Measurements from ENCODE around the gene TTBK2. TPM values are rescaled to one million over a fixed set of nuclear protein-coding genes. Genes with fewer than 3 reads are reported as not detected.

Gene TTBK2
- total RNA-seq, 5 donors from 2014 or later (not counting 1 experiment from before 2014, with no cell fraction given) = 26.2 to 30.7 (median 26.9) TPM

GRCh38 chr15:42800731-42801474, 119.7 kb downstream of the TTBK2 start:
- H3K9me3 Mint-ChIP-seq = no peaks in the 10 kb centered on the region
- ChIA-PET POLR2A (interaction anchor here in 1 of 2 donors (0.5 kb wide), 1 partner anchor 41 kb away, joined by 3 read pairs; no protein-coding TSS in a partner anchor), CTCF (interaction anchor here (0.7 to 1.5 kb wide), 3 partner anchors 11 to 127 kb away, joined by 3 to 4 read pairs (median 4); no protein-coding TSS in a partner anchor)
- Histone ChIP-seq H3K9me3 (no peaks in the 10 kb centered on the region), H3K27me3 (replicated peaks in 1 of 2; ENCODE audit: control insufficient read depth in 2 of 2, extremely low read depth in 1 of 2, insufficient read depth in 2 of 2, low read length in 1 of 2) (no peaks in the 10 kb centered on the region), H3K36me3 (ENCODE audit: control insufficient read depth in 2 of 2, extremely low read depth in 1 of 2, insufficient read depth in 1 of 2, low read length in 1 of 2) (peaks cover 10 to 21% of the 10 kb centered on the region in 2 donors), H3K4me3 (ENCODE audit: control insufficient read depth in 1 of 2, extremely low read depth in 1 of 2, low read length in 1 of 2) (no peak overlapping the region), H3K4me1 (ENCODE audit: control insufficient read depth in 1 of 2, extremely low read depth in 1 of 2, insufficient read depth in 2 of 2, low read length in 2 of 2) (no peaks in the 10 kb centered on the region), H3K27ac (ENCODE audit: low read length) (no peak overlapping the region)
- 96% methylated on average over 19 of the region's 22 CpGs for WGBS (ENCODE audit: insufficient coverage)
- H3K4me3 Mint-ChIP-seq = no peak overlapping the region
- no peaks in the 10 kb centered on the region for H3K27me3 Mint-ChIP-seq
- no peak for ATAC-seq (replicated peaks in 1 of 4)
- peaks cover 42% of the 10 kb centered on the region for H3K36me3 Mint-ChIP-seq
- DNase-seq = peak in 1 of 35 experiments; percentile 7
- no peak overlapping the region for H3K27ac Mint-ChIP-seq
- H3K4me1 Mint-ChIP-seq = peaks cover 9 to 12% (median 10%) of the 10 kb centered on the region in 3 donors

GRCh38 chr15:42798802-42799201, 121.8 kb downstream of the TTBK2 start:
- CTCF ChIA-PET = no interaction called here
- H3K4me1 ChIP-seq (ENCODE audit: control insufficient read depth in 1 of 2, extremely low read depth in 1 of 2, insufficient read depth in 2 of 2, low read length in 2 of 2) = no peaks in the 10 kb centered on the region
- H3K27ac Mint-ChIP-seq = no peak overlapping the region

GRCh38 chr15:42796955-42797782, 123.4 kb downstream of the TTBK2 start:
- ATAC-seq (replicated peaks in 1 of 4) (no peak), DNase-seq (no peak)
- ChIA-PET CTCF (no interaction called here), POLR2A (no interaction called here)
- Mint-ChIP-seq H3K27me3 (no peaks in the 10 kb centered on the region), H3K9me3 (no peaks in the 10 kb centered on the region), H3K27ac (no peak overlapping the region), H3K4me1 (peaks cover 9 to 13% (median 11%) of the 10 kb centered on the region in 3 donors), H3K36me3 (peaks cover 44% of the 10 kb centered on the region), H3K4me3 (no peak overlapping the region)
- no peaks in the 10 kb centered on the region for H3K4me1 ChIP-seq (ENCODE audit: control insufficient read depth in 1 of 2, extremely low read depth in 1 of 2, insufficient read depth in 2 of 2, low read length in 2 of 2)
- no peaks in the 10 kb centered on the region for H3K9me3 ChIP-seq
- WGBS (ENCODE audit: insufficient coverage) = 90% methylated on average over 3 of the region's 5 CpGs
- peaks cover 4 to 16% of the 10 kb centered on the region in 2 donors for H3K36me3 ChIP-seq (ENCODE audit: control insufficient read depth in 2 of 2, extremely low read depth in 1 of 2, insufficient read depth in 1 of 2, low read length in 1 of 2)
- no peaks in the 10 kb centered on the region for H3K27me3 ChIP-seq (replicated peaks in 1 of 2; ENCODE audit: control insufficient read depth in 2 of 2, extremely low read depth in 1 of 2, insufficient read depth in 2 of 2, low read length in 1 of 2)
- no peak overlapping the region for H3K27ac ChIP-seq (ENCODE audit: low read length)
- no peak overlapping the region for H3K4me3 ChIP-seq (ENCODE audit: control insufficient read depth in 1 of 2, extremely low read depth in 1 of 2, low read length in 1 of 2)

More at GRCh38 chr15:42798802-42799201, 121.8 kb downstream of the TTBK2 start:
- Histone ChIP-seq H3K27me3 (replicated peaks in 1 of 2; ENCODE audit: control insufficient read depth in 2 of 2, extremely low read depth in 1 of 2, insufficient read depth in 2 of 2, low read length in 1 of 2) (no peaks in the 10 kb centered on the region), H3K27ac (ENCODE audit: low read length) (no peak overlapping the region), H3K9me3 (no peaks in the 10 kb centered on the region), H3K36me3 (ENCODE audit: control insufficient read depth in 2 of 2, extremely low read depth in 1 of 2, insufficient read depth in 1 of 2, low read length in 1 of 2) (peaks cover 10 to 21% of the 10 kb centered on the region in 2 donors), H3K4me3 (ENCODE audit: control insufficient read depth in 1 of 2, extremely low read depth in 1 of 2, low read length in 1 of 2) (no peak overlapping the region)
- no peak for DNase-seq
- 97% methylated on average over 6 of the region's 11 CpGs for WGBS (ENCODE audit: insufficient coverage)
- H3K27me3 Mint-ChIP-seq = no peaks in the 10 kb centered on the region
- ATAC-seq (replicated peaks in 1 of 4) = no peak
- H3K4me1 Mint-ChIP-seq = peaks cover 9 to 13% (median 11%) of the 10 kb centered on the region in 3 donors
- H3K36me3 Mint-ChIP-seq = peaks cover 45% of the 10 kb centered on the region
- no peak overlapping the region for H3K4me3 Mint-ChIP-seq
- POLR2A ChIA-PET = no interaction called here
- H3K9me3 Mint-ChIP-seq = no peaks in the 10 kb centered on the region

- no peak overlapping the region for H3K27ac Mint-ChIP-seq
- H3K4me1 Mint-ChIP-seq = no peaks in the 10 kb centered on the region
- no peaks in the 10 kb centered on the region for H3K27me3 Mint-ChIP-seq
- POLR2A ChIA-PET = no interaction called here
- Histone ChIP-seq H3K4me1 (ENCODE audit: control insufficient read depth in 1 of 2, extremely low read depth in 1 of 2, insufficient read depth in 2 of 2, low read length in 2 of 2) (no peaks in the 10 kb centered on the region), H3K36me3 (ENCODE audit: control insufficient read depth in 2 of 2, extremely low read depth in 1 of 2, insufficient read depth in 1 of 2, low read length in 1 of 2) (peaks cover 0 to 13% of the 10 kb centered on the region in 2 donors), H3K4me3 (ENCODE audit: control insufficient read depth in 1 of 2, extremely low read depth in 1 of 2, low read length in 1 of 2) (no peak overlapping the region), H3K27me3 (replicated peaks in 1 of 2; ENCODE audit: control insufficient read depth in 2 of 2, extremely low read depth in 1 of 2, insufficient read depth in 2 of 2, low read length in 1 of 2) (no peaks in the 10 kb centered on the region), H3K9me3 (no peaks in the 10 kb centered on the region), H3K27ac (ENCODE audit: low read length) (no peak overlapping the region)
- CTCF ChIA-PET = no interaction called here
- ATAC-seq (replicated peaks in 1 of 4) (no peak), DNase-seq (no peak)
- H3K36me3 Mint-ChIP-seq = peaks cover 25% of the 10 kb centered on the region
- no peak overlapping the region for H3K4me3 Mint-ChIP-seq
- H3K9me3 Mint-ChIP-seq = no peaks in the 10 kb centered on the region
Observed at GRCh38 chr15:42788725-42789124, 131.9 kb downstream of the TTBK2 start.

- H3K36me3 Mint-ChIP-seq = peaks cover 27% of the 10 kb centered on the region
- no peak overlapping the region for H3K4me3 ChIP-seq (ENCODE audit: control insufficient read depth in 1 of 2, extremely low read depth in 1 of 2, low read length in 1 of 2)
- H3K4me1 Mint-ChIP-seq = no peaks in the 10 kb centered on the region
- no peaks in the 10 kb centered on the region for H3K4me1 ChIP-seq (ENCODE audit: control insufficient read depth in 1 of 2, extremely low read depth in 1 of 2, insufficient read depth in 2 of 2, low read length in 2 of 2)
- POLR2A ChIA-PET = no interaction called here
- no peak overlapping the region for H3K27ac ChIP-seq (ENCODE audit: low read length)
- DNase-seq (no peak), ATAC-seq (replicated peaks in 1 of 4) (no peak)
- H3K9me3 ChIP-seq = no peaks in the 10 kb centered on the region
- H3K27ac Mint-ChIP-seq = no peak overlapping the region
- no peaks in the 10 kb centered on the region for H3K27me3 ChIP-seq (replicated peaks in 1 of 2; ENCODE audit: control insufficient read depth in 2 of 2, extremely low read depth in 1 of 2, insufficient read depth in 2 of 2, low read length in 1 of 2)
- H3K4me3 Mint-ChIP-seq = no peak overlapping the region
- no peaks in the 10 kb centered on the region for H3K9me3 Mint-ChIP-seq
- 100% methylated on average over 2 of the region's 5 CpGs for WGBS (ENCODE audit: insufficient coverage)
- peaks cover 0 to 20% of the 10 kb centered on the region in 2 donors for H3K36me3 ChIP-seq (ENCODE audit: control insufficient read depth in 2 of 2, extremely low read depth in 1 of 2, insufficient read depth in 1 of 2, low read length in 1 of 2)
- no peaks in the 10 kb centered on the region for H3K27me3 Mint-ChIP-seq
- CTCF ChIA-PET = no interaction called here
Observed at GRCh38 chr15:42786978-42787377, 133.6 kb downstream of the TTBK2 start.

GRCh38 chr15:42785569-42785968, 135.0 kb downstream of the TTBK2 start:
- Histone ChIP-seq H3K27me3 (replicated peaks in 1 of 2; ENCODE audit: control insufficient read depth in 2 of 2, extremely low read depth in 1 of 2, insufficient read depth in 2 of 2, low read length in 1 of 2) (no peaks in the 10 kb centered on the region), H3K4me1 (ENCODE audit: control insufficient read depth in 1 of 2, extremely low read depth in 1 of 2, insufficient read depth in 2 of 2, low read length in 2 of 2) (no peaks in the 10 kb centered on the region), H3K36me3 (ENCODE audit: control insufficient read depth in 2 of 2, extremely low read depth in 1 of 2, insufficient read depth in 1 of 2, low read length in 1 of 2) (peaks cover 0 to 19% of the 10 kb centered on the region in 2 donors), H3K4me3 (ENCODE audit: control insufficient read depth in 1 of 2, extremely low read depth in 1 of 2, low read length in 1 of 2) (no peak overlapping the region), H3K27ac (ENCODE audit: low read length) (no peak overlapping the region), H3K9me3 (no peaks in the 10 kb centered on the region)
- POLR2A ChIA-PET = no interaction called here
- Mint-ChIP-seq H3K9me3 (no peaks in the 10 kb centered on the region), H3K27ac (no peak overlapping the region), H3K36me3 (peaks cover 28% of the 10 kb centered on the region), H3K4me1 (no peaks in the 10 kb centered on the region), H3K27me3 (no peaks in the 10 kb centered on the region), H3K4me3 (no peak overlapping the region)
- DNase-seq = no peak
- no peak for ATAC-seq (replicated peaks in 1 of 4)
- CTCF ChIA-PET = no interaction called here
- WGBS (ENCODE audit: insufficient coverage) = no CpG with 5 or more reads among the region's 2 CpGs
